Central memory CD4-positive, alpha-beta T cell (primary cell): Measurements from ENCODE around the gene RNF2.
"Not testable (repeated sequence)": the region's sequence is repeated elsewhere in the genome, so short reads cannot be mapped to it uniquely, and the experiment has no call there.

Experiments
- DNase-seq: peaks from one replicate; pipeline ENCODE4 v3.0.0; 2022
- total RNA-seq, 3 experiments: gene quantifications; one replicate each; lab custom pipeline; 2026; lab: John Stamatoyannopoulos, UW

The RNF2 gene
- total RNA-seq = 14.3 to 42.9 (median 29.6) reads per million in 3 experiments

- peak; percentile 78 for DNase-seq
These were observed at the start of gene RNF2 for GRCh38 chr1:185044981-185045813. RNF2 (plus strand) TSS chr1:185045558; CDS start chr1:185087554, 41,996 bp downstream.

GRCh38 chr1:184999974-185000373, 45.4 kb upstream of the RNF2 start:
- DNase-seq = not testable (repeated sequence)

- DNase-seq = not testable (repeated sequence)
These were observed 44.0 kb upstream of the RNF2 start for GRCh38 chr1:185001312-185001880.

- no peak for DNase-seq
These were observed 36.5 kb upstream of the RNF2 start for GRCh38 chr1:185008838-185009237.

- no peak for DNase-seq
These were observed 35.0 kb upstream of the RNF2 start for GRCh38 chr1:185010361-185010760.

- no peak for DNase-seq
These were observed 30.4 kb upstream of the RNF2 start for GRCh38 chr1:185014941-185015340.

- no peak for DNase-seq
These were observed 29.7 kb upstream of the RNF2 start for GRCh38 chr1:185015631-185016030.

GRCh38 chr1:185016880-185017279, 28.5 kb upstream of the RNF2 start:
- no peak for DNase-seq

GRCh38 chr1:185017338-185017737, 28.0 kb upstream of the RNF2 start:
- DNase-seq = no peak

GRCh38 chr1:185017966-185018365, 27.4 kb upstream of the RNF2 start:
- no peak for DNase-seq

GRCh38 chr1:185027252-185027882, 18.0 kb upstream of the RNF2 start:
- DNase-seq = no peak

- no peak for DNase-seq
These were observed 11.7 kb upstream of the RNF2 start for GRCh38 chr1:185033686-185034085.

GRCh38 chr1:185035258-185035657, 10.1 kb upstream of the RNF2 start:
- DNase-seq = no peak

- no peak for DNase-seq
These were observed 6.5 kb upstream of the RNF2 start for GRCh38 chr1:185038813-185039376.

GRCh38 chr1:185039726-185040407, 5.5 kb upstream of the RNF2 start:
- DNase-seq = no peak

- no peak for DNase-seq
These were observed 5.0 kb upstream of the RNF2 start for GRCh38 chr1:185040408-185040735.

GRCh38 chr1:185041742-185042141, 3.6 kb upstream of the RNF2 start:
- DNase-seq = no peak

- no peak for DNase-seq
These were observed 2.6 kb upstream of the RNF2 start for GRCh38 chr1:185042737-185043136.

- peak; percentile 3 for DNase-seq
These were observed 971 bp upstream of the RNF2 start for GRCh38 chr1:185044387-185044786.

- DNase-seq = peak; percentile 8
These were observed 595 bp downstream of the RNF2 start for GRCh38 chr1:185045814-185046492.

GRCh38 chr1:185046668-185047067, 1.3 kb downstream of the RNF2 start:
- DNase-seq = no peak

GRCh38 chr1:185049670-185050069, 4.3 kb downstream of the RNF2 start:
- no peak for DNase-seq
